HepG2 (cell line): ENCODE results near the gene IBTK. TPM values are rescaled to one million over a fixed set of nuclear protein-coding genes. Genes with fewer than 3 reads are reported as not detected.

ENCODE experiments used
- HMG20B ChIP-seq: conservative IDR thresholded peaks from 2 replicates; pipeline ENCODE4 v1.6.1; 2016; ENCODE audit warnings: missing genetic modification reagents, missing compliant biosample characterization
- KAT2B ChIP-seq: fragments of 150-350 bp; IDR thresholded peaks from 2 replicates; pipeline ENCODE4 v1.6.1; 2014; ENCODE audit warnings: low read depth, low read length, borderline replicate concordance
- KLF9 ChIP-seq: IDR thresholded peaks from 2 replicates; pipeline ENCODE4 v1.6.1; 2016; ENCODE audit warnings: low read depth
- MAFK ChIP-seq, 2 experiments: IDR thresholded peaks in 1 of 2; conservative IDR thresholded peaks in 1 of 2; 2 replicates each; pipeline ENCODE4 v1.6.1; 2011; ENCODE audit warnings: improper control_type of control experiment in 2 of 2, low read length in 2 of 2
- MEIS1 ChIP-seq: sonication (generic); formaldehyde crosslinking; IDR thresholded peaks from 2 replicates; pipeline ENCODE4 v1.9.0; 2021; ENCODE audit warnings: mild to moderate bottlenecking, missing genetic modification reagents, moderate library complexity, borderline replicate concordance
- MIXL1 ChIP-seq: IDR thresholded peaks from 2 replicates; pipeline ENCODE4 v1.6.1; 2016
- SAP130 ChIP-seq: IDR thresholded peaks from 2 replicates; pipeline ENCODE4 v1.6.1; 2016; ENCODE audit warnings: low read depth
- SMC3 ChIP-seq: IDR thresholded peaks from 2 replicates; pipeline ENCODE4 v1.6.1; 2011; ENCODE audit warnings: low read length, improper control_type of control experiment
- ZNF331 ChIP-seq: sonication (generic); formaldehyde crosslinking; IDR thresholded peaks from 2 replicates; pipeline ENCODE4 v1.4.0; 2020; ENCODE audit warnings: missing genetic modification reagents
- ZNF567 ChIP-seq: sonication (generic); formaldehyde crosslinking; IDR thresholded peaks from 2 replicates; pipeline ENCODE4 v1.8.1; 2023; ENCODE audit warnings: mild to moderate bottlenecking, missing genetic modification reagents, borderline replicate concordance
- polyA plus RNA-seq, 8 experiments: library from polyadenylated mRNA; depleted of rRNA in 3 of 8; stranded (reverse) in 7 of 8; unstranded in 1 of 8; fragments of >200 nt; fragmentation: Illumina TruSeq in 4 of 8; extraction: Trizol in 4 of 8; gene quantifications; 2 replicates each; pipeline versions ENCODE4 v1.2.1 to v1.2.3, GENCODE V29; 2011 to 2016; ENCODE audit warnings: low read depth in 4 of 8, missing spikeins in 1 of 8, mixed read lengths in 1 of 8; ENCODE audit not compliant: insufficient read depth in 1 of 8
- total RNA-seq, 5 experiments: library from RNA; depleted of rRNA; stranded (reverse); fragments of >200 nt; fragmentation: Illumina TruSeq; extraction: Trizol; gene quantifications; 2 replicates each; pipeline ENCODE4 v1.2.3, GENCODE V29; 2016; ENCODE audit warnings: low read depth in 1 of 5
- TF ChIP-seq, protein P1 (sequence below): sonication (generic); formaldehyde crosslinking; IDR thresholded peaks from 2 replicates; pipeline ENCODE4 v1.4.0; 2020; ENCODE audit warnings: missing genetic modification reagents, mild to moderate bottlenecking, borderline replicate concordance
- TF ChIP-seq, protein P2 (sequence below), 2 experiments: sonication (generic) in 1 of 2; formaldehyde crosslinking in 1 of 2; IDR thresholded peaks; 2 replicates each; pipeline versions ENCODE4 v1.4.0 to v1.6.1; 2016 to 2020; ENCODE audit warnings: borderline replicate concordance in 1 of 2, low read depth in 1 of 2, mild to moderate bottlenecking in 1 of 2, missing genetic modification reagents in 1 of 2
- TF ChIP-seq, protein P3 (sequence below): sonication (generic); formaldehyde crosslinking; IDR thresholded peaks from 2 replicates; pipeline ENCODE4 v1.8.0; 2022; ENCODE audit warnings: mild to moderate bottlenecking, missing genetic modification reagents; ENCODE audit not compliant: insufficient replicate concordance
- TF ChIP-seq, protein P4 (sequence below): fragments of 450-650 bp; IDR thresholded peaks from 2 replicates; pipeline ENCODE4 v1.6.1; 2016
- TF ChIP-seq, protein P5 (sequence below): sonication (generic); formaldehyde crosslinking; IDR thresholded peaks from 2 replicates; pipeline ENCODE4 v1.4.0; 2020; ENCODE audit warnings: missing genetic modification reagents

The IBTK gene
- total and polyA plus RNA-seq, 2 of the 13 experiments (the other 11 are each of a cell fraction or from before 2014, with no cell fraction given) = 23.8 to 60.0 TPM

DNA sequence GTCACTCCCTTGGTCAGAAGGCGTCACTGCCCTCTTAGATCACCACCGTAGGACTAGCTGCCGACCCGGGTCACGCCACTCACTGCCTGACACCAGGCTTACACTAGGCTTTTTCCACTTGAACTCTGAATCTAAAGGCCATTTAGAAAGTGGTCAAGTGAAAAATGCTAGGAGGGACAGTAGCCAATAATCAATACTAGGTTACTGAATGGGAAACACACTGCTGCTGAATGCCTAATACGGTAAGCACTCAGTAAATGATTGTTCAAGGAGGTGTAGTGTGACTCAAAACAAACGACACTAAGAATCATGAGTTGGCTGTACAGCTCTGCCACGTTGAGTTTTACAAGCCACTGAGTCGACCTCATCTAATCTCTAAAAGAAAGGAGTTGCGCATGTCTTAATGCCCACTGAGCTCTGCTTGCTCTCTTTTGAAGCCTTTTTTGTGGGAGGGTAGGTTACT is 760 bp upstream of the IBTK start (continued):
- TF ChIP-seq, protein P1, sequence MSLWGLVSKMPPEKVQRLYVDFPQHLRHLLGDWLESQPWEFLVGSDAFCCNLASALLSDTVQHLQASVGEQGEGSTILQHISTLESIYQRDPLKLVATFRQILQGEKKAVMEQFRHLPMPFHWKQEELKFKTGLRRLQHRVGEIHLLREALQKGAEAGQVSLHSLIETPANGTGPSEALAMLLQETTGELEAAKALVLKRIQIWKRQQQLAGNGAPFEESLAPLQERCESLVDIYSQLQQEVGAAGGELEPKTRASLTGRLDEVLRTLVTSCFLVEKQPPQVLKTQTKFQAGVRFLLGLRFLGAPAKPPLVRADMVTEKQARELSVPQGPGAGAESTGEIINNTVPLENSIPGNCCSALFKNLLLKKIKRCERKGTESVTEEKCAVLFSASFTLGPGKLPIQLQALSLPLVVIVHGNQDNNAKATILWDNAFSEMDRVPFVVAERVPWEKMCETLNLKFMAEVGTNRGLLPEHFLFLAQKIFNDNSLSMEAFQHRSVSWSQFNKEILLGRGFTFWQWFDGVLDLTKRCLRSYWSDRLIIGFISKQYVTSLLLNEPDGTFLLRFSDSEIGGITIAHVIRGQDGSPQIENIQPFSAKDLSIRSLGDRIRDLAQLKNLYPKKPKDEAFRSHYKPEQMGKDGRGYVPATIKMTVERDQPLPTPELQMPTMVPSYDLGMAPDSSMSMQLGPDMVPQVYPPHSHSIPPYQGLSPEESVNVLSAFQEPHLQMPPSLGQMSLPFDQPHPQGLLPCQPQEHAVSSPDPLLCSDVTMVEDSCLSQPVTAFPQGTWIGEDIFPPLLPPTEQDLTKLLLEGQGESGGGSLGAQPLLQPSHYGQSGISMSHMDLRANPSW (CRISPR knock-in tag) = peak; percentile 22; the same call in 1 of the 2 replicates
- TF ChIP-seq, protein P2, sequence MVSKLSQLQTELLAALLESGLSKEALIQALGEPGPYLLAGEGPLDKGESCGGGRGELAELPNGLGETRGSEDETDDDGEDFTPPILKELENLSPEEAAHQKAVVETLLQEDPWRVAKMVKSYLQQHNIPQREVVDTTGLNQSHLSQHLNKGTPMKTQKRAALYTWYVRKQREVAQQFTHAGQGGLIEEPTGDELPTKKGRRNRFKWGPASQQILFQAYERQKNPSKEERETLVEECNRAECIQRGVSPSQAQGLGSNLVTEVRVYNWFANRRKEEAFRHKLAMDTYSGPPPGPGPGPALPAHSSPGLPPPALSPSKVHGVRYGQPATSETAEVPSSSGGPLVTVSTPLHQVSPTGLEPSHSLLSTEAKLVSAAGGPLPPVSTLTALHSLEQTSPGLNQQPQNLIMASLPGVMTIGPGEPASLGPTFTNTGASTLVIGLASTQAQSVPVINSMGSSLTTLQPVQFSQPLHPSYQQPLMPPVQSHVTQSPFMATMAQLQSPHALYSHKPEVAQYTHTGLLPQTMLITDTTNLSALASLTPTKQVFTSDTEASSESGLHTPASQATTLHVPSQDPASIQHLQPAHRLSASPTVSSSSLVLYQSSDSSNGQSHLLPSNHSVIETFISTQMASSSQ (IDR thresholded peaks at IDR 0.05; ENCODE audit: low read depth) = peak; percentile 88
- TF ChIP-seq, protein P2 (CRISPR knock-in tag; IDR thresholded peaks at IDR 0.05; ENCODE audit: borderline replicate concordance) = peak; percentile 66; the same call in 1 of the 2 replicates
- TF ChIP-seq MEIS1 (CRISPR knock-in tag) (peak; percentile 67; the same call in 1 of the 2 replicates), SAP130 (CRISPR knock-in tag) (peak; percentile 55), MIXL1 (CRISPR knock-in tag) (peak; percentile 68; the same call in 1 of the 2 replicates), ZNF567 (CRISPR knock-in tag) (no peak), ZNF331 (CRISPR knock-in tag) (0 out of 2 replicates have a peak, but pooled peaks have one; percentile 19), KLF9 (CRISPR knock-in tag) (peak; percentile 65; the same call in 1 of the 2 replicates), HMG20B (CRISPR knock-in tag) (no peak), SMC3 (no peak), MAFK (conservative IDR thresholded peaks at IDR 0.05 in 1 of 2, IDR thresholded peaks at IDR 0.05 in 1 of 2; ENCODE audit: low read length in 2 of 2) (peak; percentile 27 to 51; a peak in 2 of 4 replicates), KAT2B (peak; percentile 67; the same call in 1 of the 2 replicates)
- TF ChIP-seq, protein P3, sequence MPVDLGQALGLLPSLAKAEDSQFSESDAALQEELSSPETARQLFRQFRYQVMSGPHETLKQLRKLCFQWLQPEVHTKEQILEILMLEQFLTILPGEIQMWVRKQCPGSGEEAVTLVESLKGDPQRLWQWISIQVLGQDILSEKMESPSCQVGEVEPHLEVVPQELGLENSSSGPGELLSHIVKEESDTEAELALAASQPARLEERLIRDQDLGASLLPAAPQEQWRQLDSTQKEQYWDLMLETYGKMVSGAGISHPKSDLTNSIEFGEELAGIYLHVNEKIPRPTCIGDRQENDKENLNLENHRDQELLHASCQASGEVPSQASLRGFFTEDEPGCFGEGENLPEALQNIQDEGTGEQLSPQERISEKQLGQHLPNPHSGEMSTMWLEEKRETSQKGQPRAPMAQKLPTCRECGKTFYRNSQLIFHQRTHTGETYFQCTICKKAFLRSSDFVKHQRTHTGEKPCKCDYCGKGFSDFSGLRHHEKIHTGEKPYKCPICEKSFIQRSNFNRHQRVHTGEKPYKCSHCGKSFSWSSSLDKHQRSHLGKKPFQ = no peak
- TF ChIP-seq, protein P4, sequence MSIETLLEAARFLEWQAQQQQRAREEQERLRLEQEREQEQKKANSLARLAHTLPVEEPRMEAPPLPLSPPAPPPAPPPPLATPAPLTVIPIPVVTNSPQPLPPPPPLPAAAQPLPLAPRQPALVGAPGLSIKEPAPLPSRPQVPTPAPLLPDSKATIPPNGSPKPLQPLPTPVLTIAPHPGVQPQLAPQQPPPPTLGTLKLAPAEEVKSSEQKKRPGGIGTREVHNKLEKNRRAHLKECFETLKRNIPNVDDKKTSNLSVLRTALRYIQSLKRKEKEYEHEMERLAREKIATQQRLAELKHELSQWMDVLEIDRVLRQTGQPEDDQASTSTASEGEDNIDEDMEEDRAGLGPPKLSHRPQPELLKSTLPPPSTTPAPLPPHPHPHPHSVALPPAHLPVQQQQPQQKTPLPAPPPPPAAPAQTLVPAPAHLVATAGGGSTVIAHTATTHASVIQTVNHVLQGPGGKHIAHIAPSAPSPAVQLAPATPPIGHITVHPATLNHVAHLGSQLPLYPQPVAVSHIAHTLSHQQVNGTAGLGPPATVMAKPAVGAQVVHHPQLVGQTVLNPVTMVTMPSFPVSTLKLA = no peak
- TF ChIP-seq, protein P5, sequence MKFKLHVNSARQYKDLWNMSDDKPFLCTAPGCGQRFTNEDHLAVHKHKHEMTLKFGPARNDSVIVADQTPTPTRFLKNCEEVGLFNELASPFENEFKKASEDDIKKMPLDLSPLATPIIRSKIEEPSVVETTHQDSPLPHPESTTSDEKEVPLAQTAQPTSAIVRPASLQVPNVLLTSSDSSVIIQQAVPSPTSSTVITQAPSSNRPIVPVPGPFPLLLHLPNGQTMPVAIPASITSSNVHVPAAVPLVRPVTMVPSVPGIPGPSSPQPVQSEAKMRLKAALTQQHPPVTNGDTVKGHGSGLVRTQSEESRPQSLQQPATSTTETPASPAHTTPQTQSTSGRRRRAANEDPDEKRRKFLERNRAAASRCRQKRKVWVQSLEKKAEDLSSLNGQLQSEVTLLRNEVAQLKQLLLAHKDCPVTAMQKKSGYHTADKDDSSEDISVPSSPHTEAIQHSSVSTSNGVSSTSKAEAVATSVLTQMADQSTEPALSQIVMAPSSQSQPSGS (CRISPR knock-in tag) = 0 out of 2 replicates have a peak, but pooled peaks have one; percentile 29
